HG03064 (cell line): Measurements from ENCODE around the gene TRPM2.
"Not testable (repeated sequence)": the region's sequence is repeated elsewhere in the genome, so short reads cannot be mapped to it uniquely, and the experiment has no call there.

ENCODE experiments used
- ATAC-seq: cut with Tn5 transposase; IDR thresholded peaks from one replicate; pipeline ENCODE4 v1.9.1; 2021; ENCODE audit warnings: low read depth; ENCODE audit not compliant: unreplicated experiment

The TRPM2 gene

GRCh38 chr21:44351535-44352252 is 1.7 kb upstream of the TRPM2 start:
- ATAC-seq, result no peak

GRCh38 chr21:44352253-44352860 is 1.1 kb upstream of the TRPM2 start:
- ATAC-seq, result no peak

GRCh38 chr21:44354001-44354405 is 582 bp downstream of the TRPM2 start:
- ATAC-seq, result no peak

GRCh38 chr21:44354775-44355771 is 1.7 kb downstream of the TRPM2 start:
- no peak for ATAC-seq

- no peak for ATAC-seq
Measured at GRCh38 chr21:44356160-44356559, 2.7 kb downstream of the TRPM2 start.

GRCh38 chr21:44356636-44357035 is 3.2 kb downstream of the TRPM2 start:
- no peak for ATAC-seq

GRCh38 chr21:44357064-44357837 is 3.8 kb downstream of the TRPM2 start:
- ATAC-seq, result no peak

- no peak for ATAC-seq
Measured at GRCh38 chr21:44359396-44359795, 6.0 kb downstream of the TRPM2 start.

- ATAC-seq, result no peak
Measured at GRCh38 chr21:44360159-44360558, 6.7 kb downstream of the TRPM2 start.

- not testable (repeated sequence) for ATAC-seq
Measured at GRCh38 chr21:44361903-44362302, 8.5 kb downstream of the TRPM2 start.

GRCh38 chr21:44363278-44363677 is 9.9 kb downstream of the TRPM2 start:
- ATAC-seq, result no peak

- no peak for ATAC-seq
Measured at GRCh38 chr21:44364151-44365053, 11.0 kb downstream of the TRPM2 start.

- no peak for ATAC-seq
Measured at GRCh38 chr21:44365251-44365966, 12.0 kb downstream of the TRPM2 start.

GRCh38 chr21:44365967-44366585 is 12.7 kb downstream of the TRPM2 start:
- ATAC-seq, result no peak

- ATAC-seq, result no peak
Measured at GRCh38 chr21:44366586-44367211, 13.3 kb downstream of the TRPM2 start.

GRCh38 chr21:44368711-44369446 is 15.5 kb downstream of the TRPM2 start:
- no peak for ATAC-seq

GRCh38 chr21:44370027-44370735 is 16.8 kb downstream of the TRPM2 start:
- ATAC-seq, result no peak
